Ishikawa (cell line): Measurements from ENCODE around the gene SH3GLB1.

Experiments used
- CEBPB ChIP-seq: IDR thresholded peaks from 2 replicates; pipeline ENCODE4 v1.6.1; 2012
- CREB1 ChIP-seq: IDR thresholded peaks from 2 replicates; pipeline ENCODE4 v1.6.1; 2012; ENCODE audit warnings: low read depth
- EGR1 ChIP-seq: IDR thresholded peaks from 2 replicates; pipeline ENCODE4 v1.6.1; 2012
- EP300 ChIP-seq: IDR thresholded peaks from 2 replicates; pipeline ENCODE4 v1.6.1; 2012; ENCODE audit warnings: borderline replicate concordance
- FOXM1 ChIP-seq: IDR thresholded peaks from 2 replicates; pipeline ENCODE4 v1.6.1; 2012; ENCODE audit warnings: low read depth, borderline replicate concordance
- NFIC ChIP-seq: IDR thresholded peaks from 2 replicates; pipeline ENCODE4 v1.6.1; 2012
- RAD21 ChIP-seq: IDR thresholded peaks from 2 replicates; pipeline ENCODE4 v1.6.1; 2012; ENCODE audit warnings: low read depth
- REST ChIP-seq: IDR thresholded peaks from 2 replicates; pipeline ENCODE4 v1.6.1; 2012; ENCODE audit warnings: low read depth, mild to moderate bottlenecking
- TAF1 ChIP-seq: IDR thresholded peaks from 2 replicates; pipeline ENCODE4 v1.6.1; 2012; ENCODE audit warnings: low read depth, mild to moderate bottlenecking
- TCF12 ChIP-seq: IDR thresholded peaks from 2 replicates; pipeline ENCODE4 v1.6.1; 2012; ENCODE audit warnings: low read depth
- TEAD4 ChIP-seq: IDR thresholded peaks from 2 replicates; pipeline ENCODE4 v1.6.1; 2012
- YY1 ChIP-seq: IDR thresholded peaks from 2 replicates; pipeline ENCODE4 v1.6.1; 2012; ENCODE audit warnings: low read depth
- ZBTB7A ChIP-seq: IDR thresholded peaks from 2 replicates; pipeline ENCODE4 v1.6.1; 2012; ENCODE audit warnings: low read depth
- TF ChIP-seq, protein P1 (sequence below): IDR thresholded peaks from 2 replicates; pipeline ENCODE4 v1.6.1; 2012
- TF ChIP-seq, protein P2 (sequence below): IDR thresholded peaks from 2 replicates; pipeline ENCODE4 v1.6.1; 2012

The SH3GLB1 gene

GRCh38 chr1:86762336-86762735, 58.0 kb downstream of the SH3GLB1 start:
- no peak for TF ChIP-seq NFIC
- TF ChIP-seq TAF1, result no peak
- TF ChIP-seq TEAD4, result no peak
- no peak for TF ChIP-seq RAD21
- no peak for TF ChIP-seq EGR1
- TF ChIP-seq FOXM1, result no peak
- TF ChIP-seq YY1, result no peak

GRCh38 chr1:86764523-86764922, 60.1 kb downstream of the SH3GLB1 start:
- TF ChIP-seq, protein P1, sequence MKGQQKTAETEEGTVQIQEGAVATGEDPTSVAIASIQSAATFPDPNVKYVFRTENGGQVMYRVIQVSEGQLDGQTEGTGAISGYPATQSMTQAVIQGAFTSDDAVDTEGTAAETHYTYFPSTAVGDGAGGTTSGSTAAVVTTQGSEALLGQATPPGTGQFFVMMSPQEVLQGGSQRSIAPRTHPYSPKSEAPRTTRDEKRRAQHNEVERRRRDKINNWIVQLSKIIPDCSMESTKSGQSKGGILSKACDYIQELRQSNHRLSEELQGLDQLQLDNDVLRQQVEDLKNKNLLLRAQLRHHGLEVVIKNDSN, result no peak
- TF ChIP-seq FOXM1 (no peak), REST (no peak), TEAD4 (no peak), NFIC (no peak), EGR1 (no peak), TAF1 (no peak), RAD21 (no peak), EP300 (no peak), CEBPB (no peak), TCF12 (no peak), ZBTB7A (no peak), CREB1 (no peak), YY1 (no peak)
- TF ChIP-seq, protein P2, sequence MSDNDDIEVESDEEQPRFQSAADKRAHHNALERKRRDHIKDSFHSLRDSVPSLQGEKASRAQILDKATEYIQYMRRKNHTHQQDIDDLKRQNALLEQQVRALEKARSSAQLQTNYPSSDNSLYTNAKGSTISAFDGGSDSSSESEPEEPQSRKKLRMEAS, result no peak

DNA sequence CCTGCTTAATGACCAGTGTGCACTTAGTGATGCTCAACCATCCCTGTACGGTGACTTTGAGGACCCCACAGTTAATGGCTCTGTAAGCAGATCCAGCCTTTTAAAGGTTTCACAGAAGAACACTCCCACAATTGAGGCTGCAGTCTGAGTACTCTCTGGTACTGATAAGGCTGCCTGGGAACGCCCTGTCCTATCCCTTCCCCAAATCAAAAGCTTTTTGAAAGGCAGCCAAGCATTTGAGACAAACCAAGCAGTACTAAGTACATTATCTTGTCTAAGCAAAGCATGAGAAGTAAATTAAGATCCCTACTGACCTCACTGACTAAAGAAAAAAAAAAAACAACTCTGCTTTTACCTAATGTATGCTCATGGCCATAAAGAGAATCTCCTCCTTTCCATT, 60.7 kb downstream of the SH3GLB1 start:
- TF ChIP-seq TCF12 (no peak), CEBPB (no peak), EGR1 (no peak), NFIC (no peak), YY1 (no peak), CREB1 (no peak), ZBTB7A (no peak), FOXM1 (no peak), TAF1 (no peak), EP300 (no peak), RAD21 (no peak)
- TF ChIP-seq, protein P2, result no peak
- TF ChIP-seq, protein P1, result no peak

DNA sequence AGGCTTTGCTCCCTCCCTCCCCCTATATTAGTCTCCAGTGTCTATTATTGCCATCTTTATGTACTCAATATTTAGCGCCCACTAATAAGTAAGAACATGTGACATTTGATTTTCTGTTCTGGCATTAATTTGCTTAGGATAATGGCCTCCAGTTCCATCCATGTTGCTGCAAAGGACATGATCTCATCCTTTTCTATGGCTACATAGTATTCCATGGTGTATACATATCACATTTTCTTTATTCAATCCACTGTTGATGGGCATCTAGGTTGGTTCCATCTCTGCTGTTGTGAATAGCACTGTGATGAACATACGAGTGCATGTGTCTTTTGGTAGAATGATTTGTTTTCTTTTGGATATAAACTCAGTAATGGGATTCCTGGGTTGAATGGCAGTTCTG, 61.3 kb downstream of the SH3GLB1 start:
- TF ChIP-seq EP300, result no peak

GRCh38 chr1:86768554-86768953, 64.2 kb downstream of the SH3GLB1 start:
- no peak for TF ChIP-seq RAD21
- TF ChIP-seq CEBPB, result no peak
- TF ChIP-seq ZBTB7A, result no peak
- no peak for TF ChIP-seq YY1
- no peak for TF ChIP-seq CREB1
- TF ChIP-seq EP300, result no peak
- no peak for TF ChIP-seq EGR1
- no peak for TF ChIP-seq TCF12
- TF ChIP-seq NFIC, result no peak
- TF ChIP-seq TAF1, result no peak
- TF ChIP-seq, protein P1, result no peak
- no peak for TF ChIP-seq REST
- TF ChIP-seq TEAD4, result no peak
- TF ChIP-seq FOXM1, result no peak
- TF ChIP-seq, protein P2, result no peak

- TF ChIP-seq EGR1 (no peak), REST (no peak), RAD21 (no peak), ZBTB7A (no peak), NFIC (no peak), TCF12 (no peak), FOXM1 (no peak)
Measured at GRCh38 chr1:86769065-86769464, 64.7 kb downstream of the SH3GLB1 start.
